NCI-H2081 (cell line): Measurements from ENCODE around the gene NUDT21.
"Not testable (repeated sequence)": the region's sequence is repeated elsewhere in the genome, so short reads cannot be mapped to it uniquely, and the experiment has no call there.

Experiments
- DNase-seq, 2 experiments: peaks; one replicate each; lab custom pipeline; 2025; lab: John Stamatoyannopoulos, UW

NUDT21 gene

GRCh38 chr16:56450986-56451752 is at the start of gene NUDT21, which contains the start of gene OGFOD1:
Gene NUDT21 (minus strand): TSS chr16:56451332. CDS start chr16:56451202, 130 bp downstream.
Gene OGFOD1 (plus strand): TSS chr16:56451554. CDS start chr16:56451613, 59 bp downstream.
- peak; percentile 91 to 94 for DNase-seq

GRCh38 chr16:56493815-56494214 is 42.7 kb upstream of the NUDT21 start:
- DNase-seq: no peak

GRCh38 chr16:56493126-56493525 is 42.0 kb upstream of the NUDT21 start:
- no peak for DNase-seq

GRCh38 chr16:56491657-56492261 is 40.6 kb upstream of the NUDT21 start:
- DNase-seq: no peak

- not testable (repeated sequence) for DNase-seq
Observed at GRCh38 chr16:56488868-56489267, 37.7 kb upstream of the NUDT21 start.

GRCh38 chr16:56488035-56488434 is 36.9 kb upstream of the NUDT21 start:
- DNase-seq: no peak

GRCh38 chr16:56483394-56483793 is 32.3 kb upstream of the NUDT21 start:
- DNase-seq: no peak

- no peak for DNase-seq
Observed at GRCh38 chr16:56482683-56483236, 31.6 kb upstream of the NUDT21 start.

GRCh38 chr16:56481468-56482122 is 30.5 kb upstream of the NUDT21 start:
- DNase-seq: no peak

- DNase-seq: no peak
Observed at GRCh38 chr16:56480776-56481467, 29.8 kb upstream of the NUDT21 start.

GRCh38 chr16:56479469-56479868 is 28.3 kb upstream of the NUDT21 start:
- no peak for DNase-seq

- no peak for DNase-seq
Observed at GRCh38 chr16:56478281-56479049, 27.3 kb upstream of the NUDT21 start.

GRCh38 chr16:56477096-56477878 is 26.2 kb upstream of the NUDT21 start:
- DNase-seq: no peak

GRCh38 chr16:56475201-56475600 is 24.1 kb upstream of the NUDT21 start:
- DNase-seq: peak; percentile 5 to 22

- no peak for DNase-seq
Observed at GRCh38 chr16:56470666-56471065, 19.5 kb upstream of the NUDT21 start.

- DNase-seq: no peak
Observed at GRCh38 chr16:56470232-56470631, 19.1 kb upstream of the NUDT21 start.

- no peak for DNase-seq
Observed at GRCh38 chr16:56469748-56470147, 18.6 kb upstream of the NUDT21 start.

- no peak for DNase-seq
Observed at GRCh38 chr16:56468800-56469199, 17.7 kb upstream of the NUDT21 start.

GRCh38 chr16:56466344-56466743 is 15.2 kb upstream of the NUDT21 start:
- no peak for DNase-seq

GRCh38 chr16:56463153-56463552 is 12.0 kb upstream of the NUDT21 start:
- DNase-seq: no peak
